H1 (cell line): Measurements from ENCODE around the gene SEC63. TPM values are rescaled to one million over a fixed set of nuclear protein-coding genes. Genes with fewer than 3 reads are reported as not detected.
"Not testable (repeated sequence)": the region's sequence is repeated elsewhere in the genome, so short reads cannot be mapped to it uniquely, and the experiment has no call there.

Experiments used
- CTCF ChIA-PET: fragments of 300-600 bp; sonication (Branson Sonifier 250); formaldehyde crosslinking; loops from one replicate; lab custom pipeline; 2021; ENCODE audit not compliant: partially characterized antibody; lab: Charles Lee
- POLR2A ChIA-PET: fragments of 300-600 bp; sonication (Branson Sonifier 250); formaldehyde crosslinking; loops from one replicate; lab custom pipeline; 2021; ENCODE audit warnings: inconsistent platforms; ENCODE audit not compliant: partially characterized antibody; lab: Charles Lee
- DNase-seq, 2 experiments: peaks; one replicate each; pipeline versions ENCODE4 v3.0.0 to v3.0.0-alpha.2; 2010 to 2022; ENCODE audit warnings: low spot score in 2 of 2, low read depth in 1 of 2, mixed read lengths in 1 of 2
- FAIRE-seq: peaks from 2 replicates; lab custom pipeline; 2011; peaks lifted over from hg19 to GRCh38; lab: Jason Lieb, UNC
- H2AFZ ChIP-seq: 2 replicates; pipeline ENCODE4 v1.8.1; 2012; ENCODE audit warnings: low read length, inconsistent platforms
- H2AK5ac ChIP-seq: 2 replicates; pipeline ENCODE4 v1.6.1; 2013; ENCODE audit warnings: low read depth, low read length
- H2BK120ac ChIP-seq: replicated peaks from 2 replicates; pipeline ENCODE3; 2013; ENCODE audit warnings: low read depth, low read length, inconsistent platforms
- H2BK12ac ChIP-seq: 2 replicates; pipeline ENCODE4 v1.6.1; 2013; ENCODE audit warnings: low read depth, low read length
- H2BK15ac ChIP-seq: 2 replicates; pipeline ENCODE4 v1.6.1; 2013; ENCODE audit warnings: low read length
- H2BK20ac ChIP-seq: 2 replicates; pipeline ENCODE4 v1.6.1; 2013; ENCODE audit warnings: low read length
- H2BK5ac ChIP-seq: 2 replicates; pipeline ENCODE4 v1.6.1; 2013; ENCODE audit warnings: low read depth, low read length
- H3K14ac ChIP-seq: 2 replicates; pipeline ENCODE4 v1.6.1; 2013; ENCODE audit warnings: inconsistent platforms; ENCODE audit not compliant: insufficient read length
- H3K18ac ChIP-seq: 2 replicates; pipeline ENCODE4 v1.6.1; 2013; ENCODE audit warnings: low read length; ENCODE audit errors: extremely low read depth
- H3K23ac ChIP-seq: 2 replicates; pipeline ENCODE4 v1.6.1; 2013; ENCODE audit warnings: inconsistent platforms; ENCODE audit not compliant: insufficient read length
- H3K23me2 ChIP-seq: 2 replicates; pipeline ENCODE4 v1.6.1; 2013; ENCODE audit warnings: low read depth, low read length
- H3K27ac ChIP-seq: 2 replicates; pipeline ENCODE4 v1.6.1; 2011; ENCODE audit warnings: low read depth, low read length, inconsistent platforms
- H3K27me3 ChIP-seq, 4 experiments: replicated peaks in 1 of 4; 1 replicate in 1 of 4; 2 replicates in 3 of 4; pipeline versions ENCODE4 v1.6.1 to v1.8.1; 2011 to 2013; ENCODE audit warnings: low read length in 3 of 4, mild to moderate bottlenecking in 3 of 4, inconsistent platforms in 2 of 4, mixed read lengths in 2 of 4, moderate library complexity in 1 of 4; ENCODE audit not compliant: control insufficient read depth in 3 of 4, insufficient read depth in 3 of 4; ENCODE audit errors: extremely low read depth in 1 of 4
- H3K36me3 ChIP-seq, 4 experiments: 2 replicates each; pipeline versions ENCODE4 v1.6.1 to v1.8.1; 2011 to 2013; ENCODE audit warnings: mild to moderate bottlenecking in 4 of 4, low read length in 3 of 4, moderate library complexity in 2 of 4, control low read depth in 1 of 4, inconsistent platforms in 1 of 4; ENCODE audit not compliant: insufficient read depth in 4 of 4, control insufficient read depth in 2 of 4
- H3K4ac ChIP-seq: replicated peaks from 2 replicates; pipeline ENCODE3; 2013; ENCODE audit warnings: low read length, low read depth, mixed read lengths, inconsistent platforms; ENCODE audit not compliant: insufficient read length
- H3K4me1 ChIP-seq, 4 experiments: replicated peaks in 1 of 4; 1 replicate in 1 of 4; 2 replicates in 3 of 4; pipeline versions ENCODE4 v1.6.1 to v1.8.1; 2011 to 2013; ENCODE audit warnings: low read length in 3 of 4, inconsistent platforms in 2 of 4, mixed read lengths in 1 of 4; ENCODE audit not compliant: insufficient read depth in 4 of 4, control insufficient read depth in 3 of 4
- H3K4me2 ChIP-seq, 2 experiments: 2 replicates each; pipeline versions ENCODE4 v1.6.1 to v1.8.1; 2011 to 2013; ENCODE audit warnings: low read depth in 2 of 2, low read length in 2 of 2, control low read depth in 1 of 2, inconsistent platforms in 1 of 2, mild to moderate bottlenecking in 1 of 2; ENCODE audit not compliant: insufficient read depth in 1 of 2
- H3K4me3 ChIP-seq, 4 experiments: fragments of 200-600, 300-600 bp in 1 of 4; sonication (generic), shearing (Covaris generic), sonication (Bioruptor Twin) in 1 of 4; 2 replicates each; pipeline versions ENCODE4 v1.5.1 to v1.8.1; 2011 to 2016; ENCODE audit warnings: low read length in 4 of 4, low read depth in 3 of 4, control low read depth in 2 of 4, inconsistent platforms in 2 of 4, mild to moderate bottlenecking in 2 of 4, mixed read lengths in 1 of 4, moderate library complexity in 1 of 4; ENCODE audit not compliant: insufficient read depth in 2 of 4; ENCODE audit errors: extremely low read depth in 1 of 4
- H3K56ac ChIP-seq: replicated peaks from 2 replicates; pipeline ENCODE3; 2013; ENCODE audit warnings: low read depth, mild to moderate bottlenecking, mixed read lengths, low read length, inconsistent platforms; ENCODE audit not compliant: insufficient read length
- H3K79me1 ChIP-seq: 2 replicates; pipeline ENCODE4 v1.6.1; 2013; ENCODE audit warnings: low read depth, low read length, control low read depth
- H3K79me2 ChIP-seq, 2 experiments: 2 replicates each; pipeline versions ENCODE4 v1.6.1 to v1.8.1; 2012 to 2013; ENCODE audit warnings: low read length in 2 of 2, mild to moderate bottlenecking in 2 of 2, inconsistent platforms in 1 of 2; ENCODE audit not compliant: insufficient read depth in 2 of 2, control insufficient read depth in 1 of 2
- H3K9ac ChIP-seq, 4 experiments: replicated peaks in 1 of 4; 1 replicate in 1 of 4; 2 replicates in 3 of 4; pipeline versions ENCODE4 v1.6.1 to v1.8.1; 2011 to 2013; ENCODE audit warnings: low read depth in 3 of 4, low read length in 3 of 4, control low read depth in 2 of 4, mild to moderate bottlenecking in 2 of 4, moderate library complexity in 2 of 4, inconsistent platforms in 1 of 4; ENCODE audit errors: extremely low read depth in 1 of 4
- H3K9me3 ChIP-seq, 2 experiments: 2 replicates each; pipeline versions ENCODE4 v1.6.1 to v1.8.1; 2012 to 2013; ENCODE audit warnings: mild to moderate bottlenecking in 2 of 2, moderate library complexity in 2 of 2, control low read depth in 1 of 2, inconsistent platforms in 1 of 2, low read depth in 1 of 2, low read length in 1 of 2, mixed read lengths in 1 of 2; ENCODE audit not compliant: insufficient read depth in 2 of 2
- H4K20me1 ChIP-seq, 2 experiments: replicated peaks in 1 of 2; 2 replicates each; pipeline versions ENCODE3 to v1.8.1; 2011 to 2013; ENCODE audit warnings: inconsistent platforms in 2 of 2, low read length in 2 of 2, mild to moderate bottlenecking in 1 of 2; ENCODE audit not compliant: insufficient read depth in 2 of 2, control insufficient read depth in 1 of 2
- H4K5ac ChIP-seq: 2 replicates; pipeline ENCODE4 v1.6.1; 2013; ENCODE audit warnings: low read length, low read depth, mixed read lengths, inconsistent platforms; ENCODE audit not compliant: insufficient read length
- H4K8ac ChIP-seq: 2 replicates; pipeline ENCODE4 v1.8.0; 2013; ENCODE audit warnings: mild to moderate bottlenecking, moderate library complexity, low read length, inconsistent platforms; ENCODE audit not compliant: insufficient read depth; ENCODE audit errors: extremely low read depth
- H4K91ac ChIP-seq: replicated peaks from 2 replicates; pipeline ENCODE3; 2013; ENCODE audit warnings: low read length, mixed read lengths, inconsistent platforms; ENCODE audit not compliant: insufficient read length
- WGBS, 2 experiments: shearing (Covaris generic) in 1 of 2; methylation state at CpG; one replicate each; pipeline versions ENCODE4 v1.1.6 to v1.1.7; 2013 to 2015; ENCODE audit warnings: low lambda C conversion rate in 2 of 2, mixed read lengths in 2 of 2, inconsistent platforms in 1 of 2, low coverage in 1 of 2, missing lambda C conversion rate in 1 of 2; ENCODE audit not compliant: insufficient replicate concordance in 2 of 2, insufficient coverage in 1 of 2, insufficient read length in 1 of 2; ENCODE audit errors: extremely low coverage in 1 of 2, missing lambda C conversion rate in 1 of 2; 5-methylcytosine and 5-hydroxymethylcytosine counted together
- polyA plus RNA-seq, 7 experiments: library from polyadenylated mRNA; depleted of rRNA in 3 of 7; stranded (reverse) in 5 of 7; unstranded in 2 of 7; fragments of >200 nt in 5 of 7; fragments of 200-250 nt in 2 of 7; gene quantifications; 1 replicate in 5 of 7; 2 replicates in 1 of 7; 4 replicates in 1 of 7; pipeline versions ENCODE4 v1.2.1 to v1.2.3, GENCODE V29; 2011 to 2013; ENCODE audit warnings: missing spikeins in 2 of 7, mixed read lengths in 2 of 7
- total RNA-seq: library from RNA; stranded (reverse); fragmentation: NEBNext Ultra II Directional; extraction: Animal tissue kit (Norgen Biotek cat#: 25700); gene quantifications from 2 replicates; pipeline ENCODE4 v1.2.1, GENCODE V29; 2021

SEC63 gene
- total and polyA plus RNA-seq, 2 of the 8 experiments (the other 6 are each of a cell fraction or from before 2014, with no cell fraction given): 17.3 to 121 TPM

DNA sequence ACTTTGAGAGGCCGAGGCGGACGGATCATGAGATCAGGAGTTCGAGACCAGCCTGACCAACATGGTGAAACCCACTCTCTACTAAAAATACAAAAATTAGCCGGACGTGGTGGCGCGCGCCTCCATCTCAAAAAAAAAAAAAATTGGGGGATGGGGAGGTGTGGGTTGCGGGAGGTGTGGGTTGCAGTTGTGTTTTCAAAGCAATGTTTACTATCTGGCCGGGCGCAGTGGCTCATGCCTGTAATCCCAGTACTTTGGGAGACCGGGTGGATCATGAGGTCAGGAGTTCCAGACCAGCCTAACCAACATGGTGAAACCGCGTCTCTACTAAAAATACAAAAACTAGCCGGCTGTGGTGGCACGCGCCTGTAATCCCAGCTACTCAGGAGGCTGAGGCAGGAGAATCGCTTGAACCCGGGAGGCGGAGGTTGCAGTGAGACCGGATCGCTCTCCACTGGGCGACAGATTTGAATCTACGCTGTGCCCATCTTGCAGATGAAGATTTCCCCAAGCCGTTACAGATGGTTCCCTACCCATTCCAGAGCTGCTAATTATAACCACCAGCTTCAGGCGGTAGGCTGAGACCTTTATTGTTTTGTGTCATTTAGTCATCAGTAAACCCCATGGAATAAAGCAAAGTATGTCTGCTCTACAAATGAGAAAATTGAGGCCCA lies 818 bp upstream of the SEC63 start:
- H4K8ac ChIP-seq, H4K5ac ChIP-seq, H3K4ac ChIP-seq, H3K56ac ChIP-seq, H2BK20ac ChIP-seq, H2BK12ac ChIP-seq, H3K9ac ChIP-seq, H3K9me3 ChIP-seq, DNase-seq, H2BK15ac ChIP-seq, H4K20me1 ChIP-seq, H3K36me3 ChIP-seq, H3K23ac ChIP-seq, H3K18ac ChIP-seq, H4K91ac ChIP-seq, FAIRE-seq, H2AK5ac ChIP-seq, H3K14ac ChIP-seq, H2BK120ac ChIP-seq, H2AFZ ChIP-seq, H2BK5ac ChIP-seq, H3K27ac ChIP-seq, H3K27me3 ChIP-seq, H3K23me2 ChIP-seq, H3K4me1 ChIP-seq, H3K79me1 ChIP-seq: not testable (repeated sequence)
- WGBS, 2 experiments: 83% methylated on average over 26 of the region's 27 CpGs; no CpG with 5 or more reads in 1 of the 2 experiments
- peak overlapping the region; percentile 35 to 92 (median 66); a peak in 7 of 8 replicates for H3K4me3 ChIP-seq
- H3K4me2 ChIP-seq: peak overlapping the region; percentile 65 to 71
- ChIA-PET CTCF (interaction anchor here (0.6 to 1.1 kb wide), 3 partner anchors 10 to 442 kb away, joined by 3 to 4 read pairs (median 3); no protein-coding TSS in a partner anchor), POLR2A (interaction anchor here (0.7 kb wide), 1 partner anchor 18 kb away, joined by 3 read pairs; no protein-coding TSS in a partner anchor)
- peaks cover 10 to 38% of the 10 kb centered on the region in 2 experiments for H3K79me2 ChIP-seq
